Measurements from ENCODE around the gene RPS2.
"Not testable (repeated sequence)": the region's sequence is repeated elsewhere in the genome, so short reads cannot be mapped to it uniquely, and the experiment has no call there.

Gene RPS2

GRCh38 chr16:1964506-1965395 lies at the start of gene RPS2:
RPS2 (minus strand) TSS chr16:1964826; CDS start chr16:1964625, 201 bp downstream.
- peak; percentile 98 for DNase-seq

- no peak for DNase-seq
Observed at GRCh38 chr16:2013527-2013926, 48.9 kb upstream of the RPS2 start.

GRCh38 chr16:2011726-2012125 lies 47.1 kb upstream of the RPS2 start:
- DNase-seq = not testable (repeated sequence)

- peak; percentile 80 for DNase-seq
Observed at GRCh38 chr16:2009791-2010510, 45.3 kb upstream of the RPS2 start, which contains the start of gene ZNF598. ZNF598 (minus strand) TSS chr16:2009821.

GRCh38 chr16:2009164-2009711 lies 44.6 kb upstream of the RPS2 start:
- no peak for DNase-seq

- DNase-seq = no peak
Observed at GRCh38 chr16:2008631-2009163, 44.1 kb upstream of the RPS2 start.

GRCh38 chr16:2008009-2008526 lies 43.4 kb upstream of the RPS2 start:
- no peak for DNase-seq

- DNase-seq = no peak
Observed at GRCh38 chr16:2007081-2007836, 42.6 kb upstream of the RPS2 start.

- DNase-seq = no peak
Observed at GRCh38 chr16:2006317-2006716, 41.7 kb upstream of the RPS2 start.

- DNase-seq = no peak
Observed at GRCh38 chr16:2005646-2006045, 41.0 kb upstream of the RPS2 start.

GRCh38 chr16:2004795-2005517 lies 40.3 kb upstream of the RPS2 start:
- no peak for DNase-seq

GRCh38 chr16:2003827-2004641 lies 39.4 kb upstream of the RPS2 start:
- DNase-seq = peak; percentile 25

- no peak for DNase-seq
Observed at GRCh38 chr16:2003231-2003826, 38.7 kb upstream of the RPS2 start.

- DNase-seq = no peak
Observed at GRCh38 chr16:2002406-2003230, 38.0 kb upstream of the RPS2 start.

GRCh38 chr16:2001456-2002355 lies 37.1 kb upstream of the RPS2 start:
- DNase-seq = no peak

- DNase-seq = no peak
Observed at GRCh38 chr16:2001035-2001434, 36.4 kb upstream of the RPS2 start.

- no peak for DNase-seq
Observed at GRCh38 chr16:1999866-2000514, 35.4 kb upstream of the RPS2 start.
